ENCODE measurements around the gene RASGRP3.

Gene RASGRP3

DNA sequence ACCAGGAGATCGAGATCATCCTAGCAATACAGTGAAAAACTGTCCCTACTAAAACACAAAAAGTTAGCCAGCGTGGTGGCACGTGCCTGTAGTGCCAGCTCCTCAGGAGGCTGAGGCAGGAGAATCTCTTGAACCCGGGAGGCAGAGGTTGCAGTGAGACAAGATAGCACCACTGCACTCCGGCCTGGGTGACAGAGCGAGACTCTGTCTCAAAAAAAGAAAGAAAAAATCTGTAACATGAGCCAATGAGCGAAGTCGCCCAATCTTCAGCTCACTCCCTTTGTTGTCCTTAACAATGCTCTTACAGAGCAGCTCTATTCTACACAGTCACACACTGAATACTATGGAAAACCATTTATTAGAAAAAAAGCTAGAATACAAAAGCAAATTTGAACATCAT lies 100.6 kb downstream of the RASGRP3 start:
- in situ Hi-C loops (cut with MboI; ENCODE audit: low sequenced_read_pairs) = no loop called here

DNA sequence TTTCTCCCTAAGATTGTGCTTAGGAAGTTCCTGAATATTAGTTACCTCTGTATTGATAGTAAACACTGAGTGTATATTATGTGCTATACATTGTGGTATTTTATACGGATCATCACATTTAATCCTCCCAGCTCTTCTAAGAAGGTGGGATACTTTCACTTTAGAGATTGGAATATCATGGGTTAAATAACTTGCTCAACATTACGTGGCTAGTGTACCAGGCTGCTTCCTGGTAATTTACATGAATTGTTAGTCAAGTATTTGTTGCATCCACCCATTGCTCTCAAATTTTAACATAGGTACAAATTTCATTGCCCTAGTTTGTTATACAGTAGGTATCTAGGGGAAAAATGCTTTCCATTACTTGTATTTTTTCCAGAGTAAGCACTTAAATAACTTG lies 101.2 kb downstream of the RASGRP3 start:
- in situ Hi-C loops (cut with MboI; ENCODE audit: low sequenced_read_pairs) = no loop called here

DNA sequence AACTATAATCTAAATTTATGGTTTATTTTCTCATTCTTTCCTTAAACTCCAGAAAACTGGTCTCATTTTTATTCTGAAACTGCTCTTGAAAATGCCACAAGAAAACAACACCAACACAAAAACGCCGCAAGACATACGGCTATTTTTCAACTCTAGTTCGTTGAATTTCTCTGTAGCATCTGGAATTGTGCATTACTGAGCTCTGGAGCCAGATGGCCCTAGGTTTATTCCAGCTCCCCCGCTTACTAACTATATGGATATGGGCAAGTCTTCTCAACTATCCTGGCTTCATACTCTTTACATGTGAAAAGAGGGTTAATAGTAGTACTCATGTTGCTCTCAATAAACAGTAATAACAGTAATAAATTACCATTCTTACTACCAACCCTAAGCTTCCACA lies 102.8 kb downstream of the RASGRP3 start:
- in situ Hi-C loops (cut with MboI; ENCODE audit: low sequenced_read_pairs) = no loop called here

DNA sequence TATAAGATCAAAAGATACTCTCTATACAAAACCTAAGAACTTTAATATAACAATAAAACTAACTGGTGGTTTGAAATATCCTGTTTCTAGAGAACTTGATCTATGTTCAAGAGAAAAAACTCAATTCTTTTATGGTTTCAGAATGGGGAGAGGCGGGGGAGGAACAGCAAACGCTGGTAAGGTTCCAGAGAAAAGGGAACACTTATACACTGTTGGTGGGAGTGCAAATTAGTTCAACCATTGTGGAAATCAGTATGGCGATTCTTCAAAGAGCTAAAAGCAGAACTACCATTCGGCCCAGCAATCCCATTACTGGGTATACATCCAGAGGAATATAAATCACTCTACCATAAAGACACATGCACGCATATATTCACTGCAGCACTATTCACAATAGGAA lies 105.4 kb downstream of the RASGRP3 start:
- in situ Hi-C loops (cut with MboI; ENCODE audit: low sequenced_read_pairs) = no loop called here

DNA sequence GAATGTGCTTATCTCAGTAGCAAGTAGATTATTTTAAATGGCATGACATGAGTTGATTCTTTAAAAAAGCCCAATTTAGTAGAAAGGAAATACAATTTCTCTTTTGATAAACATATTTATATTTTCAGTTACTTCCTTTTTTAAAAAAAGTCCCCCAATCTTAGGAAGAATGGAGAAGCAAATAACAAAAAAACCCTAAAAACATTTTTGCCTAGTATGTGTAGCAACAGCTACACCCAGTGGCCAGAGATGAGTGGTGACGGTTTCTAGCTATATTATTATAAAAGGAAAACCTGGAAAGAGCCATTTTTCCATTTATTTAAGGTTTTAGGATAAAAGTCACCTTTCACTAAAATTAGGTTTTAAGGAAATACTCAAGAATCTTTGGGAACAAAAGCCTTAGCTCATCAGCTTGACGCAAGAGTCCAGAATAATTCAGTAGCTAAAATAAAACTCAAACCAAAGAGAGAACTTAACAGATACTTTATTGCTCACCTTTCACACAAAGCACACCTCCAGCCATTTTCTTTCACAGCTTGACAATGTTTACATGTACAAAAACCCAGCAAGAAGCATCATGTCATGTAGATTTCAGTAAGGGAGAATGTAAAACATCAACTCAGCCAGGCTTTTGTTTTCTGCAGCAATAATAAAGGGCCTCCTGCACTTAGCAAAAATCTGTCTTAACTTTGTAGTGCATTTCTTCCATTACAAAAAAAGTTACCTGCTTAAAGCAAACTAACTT lies 106.9 kb downstream of the RASGRP3 start:
- in situ Hi-C loops (cut with MboI; ENCODE audit: low sequenced_read_pairs) = no loop called here

DNA sequence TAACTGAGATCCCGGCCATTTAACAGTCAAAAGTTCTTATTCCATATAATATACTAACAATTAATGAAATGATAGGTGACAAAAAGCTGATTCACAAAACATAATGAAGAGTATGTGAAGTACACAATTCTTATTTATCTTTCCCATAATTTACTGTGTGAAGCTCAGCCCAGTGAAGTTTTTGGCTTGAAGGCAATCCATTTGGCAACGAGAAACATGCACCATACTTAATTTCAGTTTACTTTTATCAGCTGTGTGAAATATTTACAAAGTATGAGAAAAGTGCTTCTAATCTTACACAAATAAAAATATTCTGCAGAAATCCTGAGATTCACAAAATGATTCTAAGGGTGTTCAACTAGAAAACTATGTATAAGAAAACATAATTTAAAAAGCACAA lies 110.3 kb downstream of the RASGRP3 start:
- in situ Hi-C loops (cut with MboI; ENCODE audit: low sequenced_read_pairs) = no loop called here

DNA sequence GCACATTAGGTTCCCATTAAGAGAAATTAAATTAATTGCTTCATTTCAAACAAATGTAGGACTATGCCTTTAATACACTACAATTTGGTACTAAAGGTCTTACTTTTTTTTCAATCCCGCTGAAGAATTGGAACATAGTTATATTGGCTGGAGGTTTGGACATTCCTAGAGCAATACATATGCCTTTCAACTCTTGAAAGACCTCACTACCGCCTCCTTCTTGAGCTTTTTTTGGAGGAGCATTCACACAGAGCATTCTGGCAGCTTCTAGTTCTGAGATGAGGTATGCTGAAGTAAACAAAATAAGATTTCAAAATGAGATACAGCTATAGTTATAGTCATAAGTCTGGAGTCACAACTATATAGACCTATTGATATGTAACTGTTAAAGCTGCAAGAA lies 111.8 kb downstream of the RASGRP3 start:
- in situ Hi-C loops (cut with MboI; ENCODE audit: low sequenced_read_pairs) = no loop called here

DNA sequence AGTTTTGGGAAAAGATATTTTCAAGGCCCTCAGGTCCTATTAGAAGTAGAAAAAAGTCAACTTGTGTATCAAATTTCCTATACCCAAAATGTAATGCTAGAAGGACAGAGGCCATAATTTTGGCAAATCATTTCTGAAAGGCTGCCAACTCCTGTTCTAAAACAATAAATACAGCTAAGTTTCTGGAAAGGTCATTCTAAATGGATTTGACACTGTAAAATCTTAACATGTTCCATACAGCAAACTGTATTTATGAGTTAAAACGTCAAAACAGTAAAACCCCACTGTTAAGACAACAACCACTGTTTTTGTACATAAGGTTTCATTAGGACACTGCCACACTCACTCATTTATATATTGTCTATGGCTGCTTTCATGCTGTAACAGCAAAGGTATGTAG lies 113.0 kb downstream of the RASGRP3 start:
- in situ Hi-C loops (cut with MboI; ENCODE audit: low sequenced_read_pairs) = no loop called here

DNA sequence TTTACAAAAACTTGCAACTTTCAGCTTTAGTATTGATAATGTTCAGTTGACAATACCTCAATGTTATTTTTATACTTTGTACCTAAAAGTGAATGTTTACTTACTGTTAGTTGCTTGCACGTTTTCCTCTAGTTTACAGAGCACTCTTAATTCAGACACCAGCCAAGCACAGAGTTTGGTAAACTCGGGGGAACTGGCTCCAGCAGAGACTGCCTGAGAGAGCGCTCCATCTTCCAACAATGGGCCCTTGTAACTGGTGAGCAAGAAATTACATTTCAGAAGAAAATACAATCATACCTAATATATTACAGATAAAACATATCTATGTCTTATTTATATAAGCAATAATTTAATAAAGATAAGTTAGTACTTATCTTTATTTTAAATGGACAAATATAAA lies 118.9 kb downstream of the RASGRP3 start:
- in situ Hi-C loops (cut with MboI; ENCODE audit: low sequenced_read_pairs) = no loop called here

DNA sequence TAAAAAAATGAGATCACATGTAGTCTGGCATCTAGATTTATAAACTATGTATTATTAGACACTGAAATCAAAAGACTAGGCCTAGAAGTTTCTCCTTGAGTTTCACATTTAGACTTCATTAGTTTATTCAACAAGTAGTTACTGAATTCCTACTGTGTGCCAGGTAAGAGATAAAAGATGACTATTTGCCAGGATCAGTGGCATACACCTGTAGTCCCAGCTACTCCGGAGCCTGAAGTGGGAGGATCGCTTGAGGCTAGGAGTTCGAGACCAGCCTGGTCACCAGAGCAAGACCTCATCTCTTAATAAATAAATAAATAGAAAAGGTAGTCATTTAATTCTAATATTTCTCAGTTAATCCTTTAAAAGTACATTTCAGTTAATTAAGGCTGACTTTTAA lies 120.6 kb downstream of the RASGRP3 start:
- in situ Hi-C loops (cut with MboI; ENCODE audit: low sequenced_read_pairs) = no loop called here

DNA sequence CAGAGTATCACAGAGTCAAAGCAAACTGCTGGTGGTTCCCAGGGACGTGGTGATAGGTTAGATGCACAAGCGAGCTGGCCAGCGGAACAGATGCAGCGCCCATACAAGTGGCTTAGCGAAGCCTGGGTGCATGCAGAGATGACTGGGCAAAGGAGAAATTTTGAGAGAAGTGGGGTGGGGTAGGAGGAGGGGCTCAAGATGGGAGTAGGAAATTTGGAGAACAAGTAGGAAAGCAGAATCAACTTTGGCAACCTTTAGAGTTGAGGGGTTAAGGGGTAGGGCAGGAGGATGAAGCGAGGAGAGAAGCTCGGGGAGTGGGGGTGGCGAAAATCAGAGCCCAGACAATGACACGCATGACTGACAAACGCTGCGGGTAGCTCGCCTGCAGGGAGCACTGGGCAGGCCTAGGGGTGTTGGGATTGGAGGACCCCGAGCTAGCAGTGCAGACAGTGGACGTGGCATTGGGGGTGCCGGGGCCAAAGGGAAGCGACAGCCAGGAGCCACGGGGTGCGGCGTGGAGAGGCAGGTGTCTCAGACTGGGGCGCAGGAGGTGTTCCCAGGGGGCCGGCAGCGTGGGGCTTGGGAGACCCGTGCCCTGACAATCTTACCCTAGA lies 122.2 kb downstream of the RASGRP3 start:
- in situ Hi-C loops (cut with MboI; ENCODE audit: low sequenced_read_pairs) = no loop called here

DNA sequence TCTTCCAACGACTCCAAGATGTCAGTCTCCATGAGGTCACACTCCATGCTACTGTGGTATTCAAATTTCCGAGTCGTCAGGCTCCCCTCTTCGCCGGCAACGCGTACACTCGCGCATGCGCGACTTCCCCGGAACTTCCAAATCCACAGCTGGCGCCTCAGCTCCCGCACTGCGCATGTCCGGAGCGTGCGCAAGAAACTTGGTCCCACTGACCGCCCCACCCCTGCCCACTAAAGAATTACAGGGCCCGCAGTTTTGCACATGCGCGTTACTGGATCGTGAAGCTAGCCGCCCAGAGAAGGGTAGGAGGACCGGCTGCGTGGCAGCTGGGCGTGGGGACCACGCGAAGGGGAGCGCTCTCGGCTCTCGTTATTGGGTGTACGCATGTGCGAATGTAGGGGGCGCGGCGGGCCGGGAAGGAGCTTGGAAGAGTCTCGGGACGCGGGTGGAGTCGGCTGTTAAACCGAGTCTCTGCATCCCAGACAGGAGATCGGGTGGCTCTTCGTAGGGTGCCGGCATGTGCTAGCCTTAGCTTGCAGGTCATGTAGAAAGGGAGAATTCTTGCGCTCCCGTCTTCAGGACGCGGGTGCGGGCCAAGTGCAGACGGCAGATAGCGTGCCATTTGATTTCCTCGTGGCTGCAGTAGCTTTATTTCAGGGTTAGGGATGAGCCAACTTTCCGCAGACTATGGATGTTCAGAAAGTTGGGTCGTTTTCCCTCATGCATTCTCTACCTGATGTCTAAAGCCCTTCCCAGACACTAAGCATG lies 122.9 kb downstream of the RASGRP3 start, which contains the start of gene FAM98A:
TSS of gene FAM98A (minus strand) at position 125 of the 768 bp plus-strand sequence. CDS start at position 47, 78 bp downstream.
- in situ Hi-C loops (cut with MboI; ENCODE audit: low sequenced_read_pairs) = no loop called here

DNA sequence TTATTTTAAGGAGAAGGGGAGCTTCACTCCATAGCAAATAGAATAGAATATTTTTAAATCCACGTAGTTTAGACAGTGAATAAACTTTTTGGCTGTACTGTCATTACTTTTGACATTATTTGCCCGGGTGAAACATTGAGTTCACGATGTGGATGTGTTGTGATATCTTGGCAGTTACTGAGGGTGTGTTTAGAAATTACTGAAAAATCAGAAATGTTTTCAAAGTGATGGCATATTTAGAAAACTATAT lies 123.4 kb downstream of the RASGRP3 start:
- in situ Hi-C loops (cut with MboI; ENCODE audit: low sequenced_read_pairs) = no loop called here

DNA sequence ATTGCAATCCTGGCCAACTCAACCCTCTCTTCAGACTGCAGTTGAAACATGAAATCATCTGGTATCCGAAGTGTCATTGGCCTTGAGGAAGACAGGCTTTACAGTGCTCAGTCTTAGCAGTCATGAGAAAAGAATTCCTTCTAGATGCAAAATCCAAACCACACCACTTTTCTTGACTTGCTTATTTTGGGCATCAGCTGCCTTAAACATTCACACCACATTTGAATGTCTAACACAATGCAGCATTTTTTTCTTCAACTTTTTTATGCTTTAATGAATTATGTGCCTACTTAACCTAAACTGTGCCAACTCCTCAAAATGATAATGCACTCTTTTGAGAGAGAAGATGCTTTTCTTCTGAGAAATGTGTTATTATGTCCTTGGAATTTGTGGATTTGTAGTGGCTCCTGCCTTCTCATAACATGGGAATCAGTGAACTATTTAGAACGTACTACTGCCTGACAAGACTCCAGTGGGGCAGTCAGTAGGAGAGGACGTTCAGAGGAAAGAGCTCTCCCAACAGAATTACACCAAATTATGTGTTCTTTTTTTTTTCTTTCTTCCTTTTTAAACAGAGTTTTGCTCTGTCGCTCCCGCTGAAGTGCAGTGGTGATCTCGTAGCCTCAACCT lies 125.9 kb downstream of the RASGRP3 start:
- in situ Hi-C loops (cut with MboI; ENCODE audit: low sequenced_read_pairs) = no loop called here

DNA sequence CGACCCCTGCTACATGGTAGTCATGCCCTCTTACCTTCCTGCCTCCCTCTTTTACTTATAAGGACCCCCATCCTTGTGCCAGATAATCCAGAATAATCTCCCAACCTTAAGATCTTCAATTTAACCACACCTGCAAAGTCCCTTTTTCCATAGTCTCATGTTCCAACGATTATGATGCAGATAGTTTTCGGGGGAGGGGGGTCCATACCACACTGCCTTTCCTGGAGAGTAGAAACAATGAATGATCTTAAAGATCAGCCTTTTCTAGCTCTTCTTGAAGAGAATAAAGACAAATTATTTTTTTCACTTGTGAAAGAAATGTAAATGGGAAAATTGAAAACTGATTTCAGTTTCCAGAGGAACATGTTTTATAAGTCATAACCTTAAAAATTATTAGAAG lies 127.0 kb downstream of the RASGRP3 start:
- in situ Hi-C loops (cut with MboI; ENCODE audit: low sequenced_read_pairs) = no loop called here

DNA sequence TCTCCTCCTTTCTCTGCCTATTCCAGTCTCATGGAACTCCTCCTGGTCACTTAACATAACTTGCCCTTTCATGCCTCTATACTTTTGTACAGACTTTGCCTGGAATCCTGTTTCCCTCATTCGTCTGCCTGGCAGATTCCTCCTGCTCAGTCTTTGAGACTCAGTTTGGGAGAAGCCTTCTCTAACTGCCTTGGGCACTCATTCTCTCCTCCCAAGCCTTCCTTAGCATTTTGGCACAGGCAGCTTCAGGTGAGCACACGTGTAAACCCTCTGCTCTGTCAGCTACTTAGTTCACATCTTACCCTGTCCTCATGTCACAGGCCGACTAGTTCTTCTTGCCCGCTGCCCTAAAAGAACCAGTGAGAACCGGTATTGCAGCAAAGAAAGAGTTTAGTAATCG lies 128.6 kb downstream of the RASGRP3 start:
- in situ Hi-C loops (cut with MboI; ENCODE audit: low sequenced_read_pairs) = no loop called here

DNA sequence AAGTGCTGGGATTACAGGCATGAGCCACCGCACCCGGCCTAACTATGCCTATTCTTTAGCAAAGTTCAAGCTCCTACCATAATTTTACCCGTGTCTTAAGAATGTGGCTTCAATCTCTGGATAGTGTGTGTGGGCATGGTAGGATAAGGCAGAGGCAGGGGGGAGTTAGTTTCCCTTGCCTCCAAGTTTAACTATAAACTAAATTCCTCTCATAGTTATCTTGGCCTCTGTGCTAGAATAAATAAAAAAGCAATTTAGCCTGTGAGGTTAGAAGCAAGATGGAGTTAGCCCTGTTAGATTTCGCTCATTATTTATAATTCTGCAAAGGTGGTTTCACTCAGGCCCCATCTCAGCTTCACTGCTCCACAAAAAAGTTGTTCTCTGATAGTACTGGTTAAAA lies 129.7 kb downstream of the RASGRP3 start:
- in situ Hi-C loops (cut with MboI; ENCODE audit: low sequenced_read_pairs) = no loop called here

DNA sequence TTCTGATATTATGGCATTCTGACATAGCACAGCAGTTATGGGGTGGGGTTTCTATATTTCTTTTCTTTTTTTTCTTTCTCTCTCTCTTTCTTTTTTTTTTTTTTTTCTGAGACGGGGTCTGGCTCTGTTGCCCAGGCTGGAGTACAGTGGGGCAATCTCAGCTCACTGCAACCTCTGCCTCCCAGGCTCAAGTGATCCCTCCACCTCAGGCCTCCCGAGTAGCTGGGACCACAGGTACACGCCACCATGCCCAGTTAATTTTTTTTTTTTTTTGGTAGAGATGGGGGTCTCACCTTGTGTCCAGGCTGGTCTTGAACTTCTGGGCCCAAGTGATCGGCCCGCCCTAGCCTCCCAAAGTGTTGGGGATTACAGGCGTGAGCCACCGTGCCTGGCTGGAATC lies 130.2 kb downstream of the RASGRP3 start:
- in situ Hi-C loops (cut with MboI; ENCODE audit: low sequenced_read_pairs) = no loop called here

DNA sequence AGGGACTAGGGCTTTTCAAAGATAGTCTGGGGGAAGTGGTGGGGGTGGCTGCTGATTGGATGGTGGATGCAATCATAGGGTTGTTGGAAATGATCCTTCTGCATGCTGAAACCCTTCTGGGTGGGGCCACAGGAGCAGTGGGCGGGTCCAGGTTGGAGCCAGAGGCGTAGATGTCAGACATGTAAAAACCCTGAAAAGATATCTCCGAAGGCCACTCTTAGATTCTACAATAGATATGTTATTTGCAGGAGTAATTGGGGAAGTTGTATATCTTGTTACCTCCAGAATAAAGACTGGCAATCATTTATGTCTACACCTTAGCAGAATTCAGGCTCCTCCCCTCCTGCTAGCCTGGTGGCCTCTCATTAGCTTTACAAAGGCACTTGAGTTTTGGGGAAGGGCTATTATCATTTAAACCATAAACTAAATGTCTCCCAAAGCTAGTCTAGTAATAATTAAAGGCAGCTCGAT lies 130.8 kb downstream of the RASGRP3 start:
- in situ Hi-C loops (cut with MboI; ENCODE audit: low sequenced_read_pairs) = no loop called here

DNA sequence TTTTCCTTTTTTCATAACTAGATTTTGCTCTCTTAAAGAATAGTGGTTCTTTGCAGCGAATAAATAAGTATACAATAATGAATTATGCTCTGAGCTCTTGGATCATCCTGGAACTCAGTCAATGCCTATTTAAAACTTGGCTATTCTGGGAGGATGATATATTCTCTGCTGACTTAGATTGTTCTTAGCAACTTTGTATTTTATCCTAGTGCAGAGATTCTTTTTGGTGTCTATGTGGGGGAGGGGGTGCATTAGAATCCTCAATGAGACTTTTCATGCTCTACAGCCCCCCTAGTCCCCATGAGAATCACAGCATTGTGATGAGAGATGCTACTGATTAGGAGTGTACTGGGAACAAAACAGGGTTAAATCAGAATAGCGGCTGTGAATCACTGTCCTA lies 131.5 kb downstream of the RASGRP3 start:
- in situ Hi-C loops (cut with MboI; ENCODE audit: low sequenced_read_pairs) = no loop called here

DNA sequence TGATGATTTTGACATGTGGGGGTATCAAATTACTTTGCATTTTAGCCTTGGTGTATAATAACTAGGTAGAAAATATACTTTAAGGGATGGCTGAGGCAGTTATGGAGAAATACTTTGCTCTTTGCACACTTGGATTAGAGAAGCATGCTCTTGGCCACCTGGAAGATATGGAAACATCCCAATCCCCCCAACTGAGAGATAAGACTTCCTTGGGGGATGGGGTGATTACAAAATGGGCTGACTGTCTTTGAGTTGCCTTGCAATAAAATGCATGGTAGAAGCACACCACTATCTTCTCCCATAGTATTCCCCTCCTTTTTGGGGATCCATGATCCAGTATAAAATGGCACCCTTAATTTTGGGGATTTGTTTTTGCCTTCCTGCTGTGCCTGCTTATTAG lies 137.7 kb downstream of the RASGRP3 start:
- in situ Hi-C loops (cut with MboI; ENCODE audit: low sequenced_read_pairs) = no loop called here

All from hTERT RPE-1 (cell line).